Neural cell (in vitro differentiated cells): ENCODE results near the gene GP5. TPM values are rescaled to one million over a fixed set of nuclear protein-coding genes. Genes with fewer than 3 reads are reported as not detected.
A peak's percentile ranks its signal among the peaks of the same experiment; 100 is the strongest.

Experiments
- H2AFZ ChIP-seq: fragments of 200-600, 300-800 bp; sonication (generic), shearing (Covaris generic); 2 replicates; pipeline ENCODE4 v1.6.0; 2014; ENCODE audit warnings: low read depth, mild to moderate bottlenecking, antibody characterized with exemption, low read length, moderate library complexity
- H3F3A ChIP-seq: fragments of 200-600 bp; shearing (Covaris generic); 2 replicates; pipeline ENCODE4 v1.6.1; 2016; ENCODE audit warnings: mild to moderate bottlenecking, moderate library complexity, mixed read lengths, antibody characterized with exemption, low read length; ENCODE audit not compliant: insufficient read depth, poor library complexity, severe bottlenecking
- H3K27ac ChIP-seq: fragments of 200-600, 300-800 bp; sonication (generic), shearing (Covaris generic); 2 replicates; pipeline ENCODE4 v1.5.1; 2014; ENCODE audit warnings: mild to moderate bottlenecking, low read length, moderate library complexity
- H3K27me3 ChIP-seq: fragments of 300-800, 200-600 bp; sonication (generic), shearing (Covaris generic); 2 replicates; pipeline ENCODE4 v1.6.0; 2014; ENCODE audit warnings: mild to moderate bottlenecking, low read depth, low read length, moderate library complexity; ENCODE audit not compliant: insufficient read depth
- H3K36me3 ChIP-seq: fragments of 300-800, 200-600 bp; sonication (generic), shearing (Covaris generic); 2 replicates; pipeline ENCODE4 v1.5.1; 2014; ENCODE audit warnings: mild to moderate bottlenecking, antibody characterized with exemption, low read length, moderate library complexity; ENCODE audit not compliant: insufficient read depth
- H3K4me2 ChIP-seq: fragments of 300-800, 200-600 bp; sonication (generic), shearing (Covaris generic); 2 replicates; pipeline ENCODE4 v1.6.0; 2014; ENCODE audit warnings: mild to moderate bottlenecking, low read length
- H3K4me3 ChIP-seq: fragments of 300-800, 200-600 bp; sonication (generic), shearing (Covaris generic); 2 replicates; pipeline ENCODE4 v1.5.1; 2014; ENCODE audit warnings: mild to moderate bottlenecking, low read length, moderate library complexity
- H3K79me2 ChIP-seq: fragments of 200-600 bp; shearing (Covaris generic); replicated peaks from 2 replicates; pipeline ENCODE4 v1.6.0; 2014; ENCODE audit warnings: mild to moderate bottlenecking, low read length, moderate library complexity; ENCODE audit not compliant: insufficient read depth
- H3K9ac ChIP-seq: fragments of 300-800, 200-600 bp; sonication (generic), shearing (Covaris generic); 2 replicates; pipeline ENCODE4 v1.6.1; 2016; ENCODE audit warnings: mild to moderate bottlenecking, low read length, mixed read lengths
- H3K9me2 ChIP-seq: fragments of 200-600 bp; shearing (Covaris generic); 2 replicates; pipeline ENCODE4 v1.6.1; 2016; ENCODE audit warnings: mild to moderate bottlenecking, low read length, mixed read lengths; ENCODE audit not compliant: insufficient read depth
- H3K9me3 ChIP-seq: fragments of 200-600, 300-800 bp; sonication (generic), shearing (Covaris generic); 2 replicates; pipeline ENCODE4 v1.6.1; 2016; ENCODE audit warnings: mild to moderate bottlenecking, mixed run types, low read length, moderate library complexity, mixed read lengths
- H4K20me1 ChIP-seq: fragments of 200-600 bp; shearing (Covaris generic); 2 replicates; pipeline ENCODE4 v1.6.1; 2016; ENCODE audit warnings: mild to moderate bottlenecking, mixed run types; ENCODE audit not compliant: insufficient read depth
- EP300 ChIP-seq: fragments of 450-650 bp; conservative IDR thresholded peaks from 2 replicates; pipeline ENCODE4 v1.6.1; 2014; ENCODE audit warnings: antibody characterized with exemption, mild to moderate bottlenecking, moderate library complexity; ENCODE audit not compliant: poor library complexity, severe bottlenecking
- EZH2 ChIP-seq: fragments of 200-600, 300-800 bp; shearing (Covaris generic), sonication (generic); IDR thresholded peaks from 2 replicates; pipeline ENCODE4 v1.6.1; 2014; ENCODE audit warnings: antibody characterized with exemption, low read length, borderline replicate concordance, mild to moderate bottlenecking; ENCODE audit not compliant: insufficient read depth, poor library complexity, severe bottlenecking
- MXI1 ChIP-seq: fragments of 450-650 bp; conservative IDR thresholded peaks from 2 replicates; pipeline ENCODE4 v1.6.1; 2014; ENCODE audit warnings: antibody characterized with exemption, mild to moderate bottlenecking; ENCODE audit not compliant: poor library complexity, severe bottlenecking
- POLR2AphosphoS5 ChIP-seq: IDR thresholded peaks from 2 replicates; pipeline ENCODE4 v1.6.1; 2012
- RAD21 ChIP-seq: fragments of 450-650 bp; conservative IDR thresholded peaks from 2 replicates; pipeline ENCODE4 v1.6.1; 2014; ENCODE audit warnings: antibody characterized with exemption, mild to moderate bottlenecking, moderate library complexity
- SMC3 ChIP-seq: fragments of 450-650 bp; conservative IDR thresholded peaks from 2 replicates; pipeline ENCODE4 v1.6.1; 2014; ENCODE audit warnings: antibody characterized with exemption, mild to moderate bottlenecking, moderate library complexity; ENCODE audit not compliant: poor library complexity
- TAF1 ChIP-seq: IDR thresholded peaks from 2 replicates; pipeline ENCODE4 v1.6.1; 2012; ENCODE audit warnings: low read depth
- polyA plus RNA-seq: library from polyadenylated mRNA; depleted of rRNA; stranded (reverse); fragments of >200 nt; gene quantifications from 2 replicates; pipeline ENCODE4 v1.2.3, GENCODE V29; 2014
- TF ChIP-seq, protein P1 (sequence below): fragments of 450-650 bp; IDR thresholded peaks from 2 replicates; pipeline ENCODE4 v1.5.1; 2014; ENCODE audit warnings: antibody characterized with exemption, mild to moderate bottlenecking, moderate library complexity; ENCODE audit not compliant: poor library complexity, severe bottlenecking
- TF ChIP-seq, protein P2 (sequence below): IDR thresholded peaks from 2 replicates; pipeline ENCODE4 v1.6.1; 2012; ENCODE audit warnings: borderline replicate concordance

The GP5 gene
- polyA plus RNA-seq, 1 donor from 2014 or later, result 0.14 TPM

DNA sequence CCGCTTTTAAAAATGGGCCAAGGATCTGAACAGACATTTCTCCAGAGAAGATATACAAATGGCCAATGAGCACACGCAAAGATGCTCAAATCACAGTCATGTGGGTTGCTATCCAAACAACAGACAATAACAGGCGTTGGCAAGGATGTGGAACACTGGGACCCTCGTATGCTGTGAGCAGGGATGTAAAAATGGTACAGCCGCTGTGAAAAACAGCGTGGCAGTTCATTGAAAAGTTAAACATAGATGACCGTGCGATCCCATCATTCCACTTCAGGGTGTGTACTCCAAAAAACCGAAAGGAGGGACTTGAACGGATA, 22.9 kb downstream of the GP5 start:
- H4K20me1 ChIP-seq, result no peaks in the 10 kb centered on the region
- no peaks in the 10 kb centered on the region for H3K9me2 ChIP-seq
- H3K9ac ChIP-seq, result no peak overlapping the region
- no peak overlapping the region for H3K27ac ChIP-seq
- H2AFZ ChIP-seq, result no peak overlapping the region
- no peaks in the 10 kb centered on the region for H3K36me3 ChIP-seq
- no peak overlapping the region for H3K4me3 ChIP-seq
- H3K9me3 ChIP-seq, result no peaks in the 10 kb centered on the region
- no peaks in the 10 kb centered on the region for H3F3A ChIP-seq
- TF ChIP-seq, protein P1, sequence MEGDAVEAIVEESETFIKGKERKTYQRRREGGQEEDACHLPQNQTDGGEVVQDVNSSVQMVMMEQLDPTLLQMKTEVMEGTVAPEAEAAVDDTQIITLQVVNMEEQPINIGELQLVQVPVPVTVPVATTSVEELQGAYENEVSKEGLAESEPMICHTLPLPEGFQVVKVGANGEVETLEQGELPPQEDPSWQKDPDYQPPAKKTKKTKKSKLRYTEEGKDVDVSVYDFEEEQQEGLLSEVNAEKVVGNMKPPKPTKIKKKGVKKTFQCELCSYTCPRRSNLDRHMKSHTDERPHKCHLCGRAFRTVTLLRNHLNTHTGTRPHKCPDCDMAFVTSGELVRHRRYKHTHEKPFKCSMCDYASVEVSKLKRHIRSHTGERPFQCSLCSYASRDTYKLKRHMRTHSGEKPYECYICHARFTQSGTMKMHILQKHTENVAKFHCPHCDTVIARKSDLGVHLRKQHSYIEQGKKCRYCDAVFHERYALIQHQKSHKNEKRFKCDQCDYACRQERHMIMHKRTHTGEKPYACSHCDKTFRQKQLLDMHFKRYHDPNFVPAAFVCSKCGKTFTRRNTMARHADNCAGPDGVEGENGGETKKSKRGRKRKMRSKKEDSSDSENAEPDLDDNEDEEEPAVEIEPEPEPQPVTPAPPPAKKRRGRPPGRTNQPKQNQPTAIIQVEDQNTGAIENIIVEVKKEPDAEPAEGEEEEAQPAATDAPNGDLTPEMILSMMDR, result no peak
- H3K79me2 ChIP-seq, result no peaks in the 10 kb centered on the region
- no peak overlapping the region for H3K4me2 ChIP-seq
- H3K27me3 ChIP-seq, result no peaks in the 10 kb centered on the region

DNA sequence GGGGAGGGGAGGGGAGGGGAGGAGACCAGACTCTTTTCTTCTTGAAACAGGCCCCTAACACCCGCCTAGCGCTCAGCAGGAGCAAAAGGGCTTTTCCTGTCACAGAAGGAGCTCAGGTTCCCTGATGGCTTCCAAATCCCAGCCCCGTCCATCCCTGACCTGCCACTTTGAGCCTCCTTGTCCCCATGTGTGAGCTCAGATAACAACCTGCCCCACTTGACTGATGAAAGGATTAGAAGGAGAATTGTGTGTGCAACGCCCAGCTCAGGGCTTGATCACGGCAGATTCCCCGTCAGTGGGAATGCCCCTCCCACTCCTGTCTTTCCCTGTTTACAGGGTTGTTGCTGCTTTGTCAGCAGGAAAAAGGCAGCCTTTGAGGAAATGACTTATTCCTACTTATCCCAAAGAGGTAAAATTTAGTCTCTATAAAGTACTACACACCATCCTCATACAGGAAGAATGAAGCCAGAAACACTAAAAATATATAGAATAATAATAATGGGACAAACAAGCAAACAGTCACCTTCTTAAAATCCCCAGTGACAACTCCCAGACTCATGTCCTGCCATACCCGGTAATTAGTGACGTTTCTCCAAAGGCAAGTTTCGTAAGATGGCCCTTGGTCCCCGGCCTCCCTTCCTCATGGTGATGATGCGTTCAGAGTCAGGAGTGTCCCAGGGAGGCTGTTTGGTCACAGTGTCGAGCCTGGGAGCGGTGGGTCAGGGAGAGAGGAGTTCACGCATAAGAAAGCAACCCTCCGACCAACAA, 23.4 kb downstream of the GP5 start:
- no peaks in the 10 kb centered on the region for H4K20me1 ChIP-seq

More for the DNA sequence above, 23.4 kb downstream of the GP5 start:
- Histone ChIP-seq H3K79me2 (no peaks in the 10 kb centered on the region), H3F3A (no peaks in the 10 kb centered on the region), H3K36me3 (no peaks in the 10 kb centered on the region), H3K27ac (no peak overlapping the region), H3K4me3 (no peak overlapping the region), H3K9me2 (no peaks in the 10 kb centered on the region), H3K4me2 (no peak overlapping the region), H3K27me3 (no peaks in the 10 kb centered on the region), H2AFZ (no peak overlapping the region), H3K9me3 (no peaks in the 10 kb centered on the region), H3K9ac (peak overlapping the region; percentile 34)
- TF ChIP-seq MXI1 (no peak), RAD21 (no peak), TAF1 (no peak), EZH2 (no peak), EP300 (no peak), POLR2AphosphoS5 (no peak), SMC3 (no peak)
- TF ChIP-seq, protein P2, sequence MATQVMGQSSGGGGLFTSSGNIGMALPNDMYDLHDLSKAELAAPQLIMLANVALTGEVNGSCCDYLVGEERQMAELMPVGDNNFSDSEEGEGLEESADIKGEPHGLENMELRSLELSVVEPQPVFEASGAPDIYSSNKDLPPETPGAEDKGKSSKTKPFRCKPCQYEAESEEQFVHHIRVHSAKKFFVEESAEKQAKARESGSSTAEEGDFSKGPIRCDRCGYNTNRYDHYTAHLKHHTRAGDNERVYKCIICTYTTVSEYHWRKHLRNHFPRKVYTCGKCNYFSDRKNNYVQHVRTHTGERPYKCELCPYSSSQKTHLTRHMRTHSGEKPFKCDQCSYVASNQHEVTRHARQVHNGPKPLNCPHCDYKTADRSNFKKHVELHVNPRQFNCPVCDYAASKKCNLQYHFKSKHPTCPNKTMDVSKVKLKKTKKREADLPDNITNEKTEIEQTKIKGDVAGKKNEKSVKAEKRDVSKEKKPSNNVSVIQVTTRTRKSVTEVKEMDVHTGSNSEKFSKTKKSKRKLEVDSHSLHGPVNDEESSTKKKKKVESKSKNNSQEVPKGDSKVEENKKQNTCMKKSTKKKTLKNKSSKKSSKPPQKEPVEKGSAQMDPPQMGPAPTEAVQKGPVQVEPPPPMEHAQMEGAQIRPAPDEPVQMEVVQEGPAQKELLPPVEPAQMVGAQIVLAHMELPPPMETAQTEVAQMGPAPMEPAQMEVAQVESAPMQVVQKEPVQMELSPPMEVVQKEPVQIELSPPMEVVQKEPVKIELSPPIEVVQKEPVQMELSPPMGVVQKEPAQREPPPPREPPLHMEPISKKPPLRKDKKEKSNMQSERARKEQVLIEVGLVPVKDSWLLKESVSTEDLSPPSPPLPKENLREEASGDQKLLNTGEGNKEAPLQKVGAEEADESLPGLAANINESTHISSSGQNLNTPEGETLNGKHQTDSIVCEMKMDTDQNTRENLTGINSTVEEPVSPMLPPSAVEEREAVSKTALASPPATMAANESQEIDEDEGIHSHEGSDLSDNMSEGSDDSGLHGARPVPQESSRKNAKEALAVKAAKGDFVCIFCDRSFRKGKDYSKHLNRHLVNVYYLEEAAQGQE, result no peak
- TF ChIP-seq, protein P1, result no peak
